RPMI8226 (cell line): Measurements from ENCODE around the gene OSBPL6.
"Not testable (repeated sequence)": the region's sequence is repeated elsewhere in the genome, so short reads cannot be mapped to it uniquely, and the experiment has no call there.

ENCODE experiments used
- DNase-seq: peaks from one replicate; pipeline ENCODE4 v3.0.0-alpha.2; 2015

OSBPL6 gene

DNA sequence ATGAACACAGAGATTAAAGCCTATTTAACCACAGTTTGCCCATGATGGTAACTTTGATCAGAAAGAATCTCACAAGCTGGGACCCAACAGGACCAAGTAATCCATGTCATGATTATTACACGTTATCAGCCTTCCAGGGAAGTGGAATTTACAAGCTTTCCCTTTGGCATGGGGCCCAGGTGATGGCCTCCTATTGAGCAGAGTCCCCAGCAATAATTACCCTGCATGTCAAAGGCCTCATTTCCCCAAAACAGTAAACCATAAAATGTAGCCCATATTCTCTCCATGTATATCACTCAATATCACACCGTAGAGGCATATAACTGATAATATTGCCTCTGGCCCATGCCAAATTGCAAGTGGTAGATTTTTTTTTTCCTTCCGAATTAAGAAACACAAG lies 217.7 kb downstream of the OSBPL6 start:
- no peak for DNase-seq

- not testable (repeated sequence) for DNase-seq
Measured at GRCh38 chr2:178412453-178412852, 218.1 kb downstream of the OSBPL6 start.

DNA sequence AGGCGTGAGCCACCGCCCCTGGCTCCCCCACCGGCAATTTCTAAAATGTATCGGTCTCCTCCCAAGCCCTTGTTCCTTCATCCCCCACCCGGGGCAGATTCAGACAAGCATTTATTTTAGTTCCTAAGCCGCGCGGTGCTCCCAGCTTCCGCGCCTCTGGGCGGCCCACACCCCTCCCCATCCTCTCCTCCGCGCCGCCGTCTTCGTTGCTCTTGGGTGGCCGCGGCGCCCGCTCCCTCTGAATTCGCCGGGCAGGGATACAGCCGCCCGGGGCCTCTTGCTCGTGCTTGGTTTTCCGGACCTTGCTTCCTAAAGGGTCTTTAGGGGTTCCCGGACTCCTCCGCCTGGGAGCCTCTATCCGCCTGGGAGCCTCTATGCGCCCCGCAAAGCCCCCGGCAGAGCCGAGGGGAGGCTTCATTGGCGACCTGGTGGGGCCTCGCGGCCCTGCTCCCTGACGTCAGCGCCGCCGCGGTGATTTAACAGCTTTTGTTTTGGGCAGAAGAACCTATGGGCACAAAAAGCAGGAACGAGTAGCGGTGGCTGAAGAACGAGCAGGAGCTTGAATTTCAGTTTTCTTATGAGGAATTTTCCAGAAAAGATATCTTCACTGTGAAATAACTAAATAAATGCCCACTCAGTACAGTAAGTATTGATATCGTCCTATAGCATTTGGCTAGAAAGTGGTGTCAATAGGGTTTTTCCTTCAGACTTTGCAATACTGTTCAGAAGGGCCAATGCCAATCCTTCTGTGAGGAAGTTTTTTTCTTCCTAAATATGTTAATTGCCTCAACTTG lies 219.4 kb downstream of the OSBPL6 start:
- peak; percentile 86 for DNase-seq

DNA sequence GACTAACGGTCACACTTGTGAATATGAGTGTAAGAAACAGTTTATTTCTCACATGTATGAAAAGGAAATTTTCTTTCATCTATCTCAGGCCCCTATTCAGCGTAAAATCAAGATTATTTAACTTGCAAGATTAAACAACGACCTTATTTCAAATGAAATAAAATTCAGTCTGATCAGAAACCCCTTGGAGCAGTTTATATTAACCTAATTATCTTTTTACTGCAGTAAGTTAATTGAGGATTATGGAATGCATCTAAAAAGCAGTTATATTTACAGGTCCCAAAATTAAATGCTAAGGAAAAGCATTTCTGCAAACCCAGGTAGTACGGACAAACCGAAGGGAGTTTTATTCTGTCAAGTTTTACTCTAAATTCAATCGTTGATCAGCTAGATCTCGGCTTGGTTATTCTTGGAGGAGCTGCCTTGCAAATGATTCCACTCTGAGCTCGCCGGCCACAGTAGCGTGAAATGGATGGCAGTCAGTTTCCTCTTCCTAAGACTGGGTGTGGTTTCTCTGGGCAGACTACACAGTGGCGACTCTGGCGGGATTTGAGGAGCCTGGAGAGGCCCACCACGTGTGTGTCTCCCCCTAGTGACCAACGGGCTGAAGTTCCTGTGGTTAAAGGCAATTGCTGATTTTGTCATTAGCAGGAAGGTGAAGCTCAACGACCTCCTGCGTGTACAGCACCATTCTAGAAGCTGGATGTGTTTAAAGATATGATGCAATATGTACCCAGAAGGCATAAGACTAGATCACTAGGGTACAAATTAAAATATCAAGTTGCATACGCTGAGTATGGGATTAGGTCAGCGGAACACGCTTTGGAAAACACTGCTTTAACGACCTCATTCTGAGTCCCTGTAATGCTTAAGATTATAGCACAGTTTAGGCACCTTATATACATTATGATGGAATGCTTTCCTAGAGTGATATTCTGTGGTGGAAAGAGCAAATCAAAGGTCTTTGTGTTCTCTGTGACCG lies 220.2 kb downstream of the OSBPL6 start:
- peak; percentile 95 for DNase-seq

DNA sequence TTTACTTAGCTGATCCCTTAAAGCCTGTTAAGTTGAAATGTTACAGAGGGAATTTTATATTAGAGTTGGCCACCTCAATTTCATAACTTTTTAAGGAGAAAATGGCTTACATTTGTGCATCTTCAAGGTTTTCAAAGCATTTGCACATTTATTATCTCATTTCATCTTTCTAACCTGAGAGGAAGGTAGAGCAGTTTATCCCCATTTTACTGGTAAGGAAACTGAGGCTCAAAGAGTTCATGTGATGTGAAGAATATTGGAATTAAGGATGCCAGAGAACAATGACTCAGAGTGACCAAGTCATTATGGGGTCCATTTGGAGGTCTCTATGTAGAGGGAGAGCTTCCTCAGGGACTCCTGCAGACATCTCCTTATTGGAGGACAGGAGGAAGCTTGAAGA lies 221.7 kb downstream of the OSBPL6 start:
- no peak for DNase-seq

- DNase-seq = no peak
Measured at GRCh38 chr2:178417916-178418315, 223.6 kb downstream of the OSBPL6 start.

DNA sequence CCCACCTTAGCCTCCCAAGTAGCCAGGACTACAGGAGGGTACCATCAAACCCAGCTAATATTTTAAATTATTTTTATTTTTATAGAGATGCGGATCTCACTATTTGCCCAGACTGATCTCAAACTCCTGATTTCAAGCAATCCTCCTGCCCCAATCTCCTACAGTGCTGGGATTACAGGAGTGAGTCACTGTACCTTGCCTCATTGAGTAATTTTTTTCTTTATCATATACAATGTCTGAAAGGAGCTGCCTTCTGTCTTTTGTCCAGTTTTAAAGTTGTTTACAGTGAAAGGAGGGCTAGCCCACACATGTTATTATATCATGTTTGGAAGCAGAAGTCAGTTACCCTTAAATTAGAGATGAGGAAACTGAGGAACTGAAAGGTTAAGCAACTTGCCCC lies 224.1 kb downstream of the OSBPL6 start:
- no peak for DNase-seq

DNA sequence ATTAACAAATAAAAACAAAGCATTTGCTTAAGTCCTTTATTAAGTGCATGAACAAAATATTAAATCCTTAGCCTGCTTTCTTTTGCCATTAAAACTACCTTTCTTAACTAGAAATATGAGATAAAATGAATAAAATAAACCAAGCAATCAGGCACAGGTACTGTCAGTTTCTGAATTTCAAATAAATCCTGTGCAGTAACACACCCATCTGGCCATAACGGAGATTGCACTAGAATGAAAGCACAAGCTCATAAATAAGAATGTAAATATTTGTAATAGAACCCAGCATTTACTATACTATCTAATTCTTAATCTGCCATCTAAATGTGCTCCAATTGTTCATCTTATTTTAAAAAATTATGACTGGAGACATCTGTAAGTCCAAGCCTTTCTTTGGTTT lies 224.8 kb downstream of the OSBPL6 start:
- DNase-seq = peak; percentile 37

DNA sequence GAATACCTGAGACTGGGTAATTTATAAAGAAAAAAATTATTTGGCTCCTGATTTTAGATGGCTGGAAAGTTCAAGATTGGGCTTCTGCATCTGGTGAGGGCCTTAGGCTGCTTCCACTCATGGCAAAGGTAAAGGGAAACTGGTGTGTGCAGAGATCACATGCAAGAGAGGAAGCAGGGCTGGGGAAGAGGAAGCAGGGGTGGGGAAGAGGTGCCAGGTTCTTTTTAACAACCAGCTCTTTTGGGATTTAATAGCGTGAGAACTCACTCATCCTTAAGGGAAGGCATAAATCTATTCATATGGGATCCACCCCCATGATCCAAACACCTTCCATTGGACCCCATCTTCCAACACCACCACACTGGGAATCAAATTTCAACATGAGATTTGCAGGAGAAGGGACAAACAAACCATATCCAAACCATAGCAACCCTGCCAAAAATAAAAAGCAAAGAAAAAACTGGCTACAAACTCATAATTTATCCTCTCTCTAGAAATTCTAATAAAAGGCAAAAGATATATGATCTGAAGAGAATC lies 226.2 kb downstream of the OSBPL6 start:
- DNase-seq = no peak

DNA sequence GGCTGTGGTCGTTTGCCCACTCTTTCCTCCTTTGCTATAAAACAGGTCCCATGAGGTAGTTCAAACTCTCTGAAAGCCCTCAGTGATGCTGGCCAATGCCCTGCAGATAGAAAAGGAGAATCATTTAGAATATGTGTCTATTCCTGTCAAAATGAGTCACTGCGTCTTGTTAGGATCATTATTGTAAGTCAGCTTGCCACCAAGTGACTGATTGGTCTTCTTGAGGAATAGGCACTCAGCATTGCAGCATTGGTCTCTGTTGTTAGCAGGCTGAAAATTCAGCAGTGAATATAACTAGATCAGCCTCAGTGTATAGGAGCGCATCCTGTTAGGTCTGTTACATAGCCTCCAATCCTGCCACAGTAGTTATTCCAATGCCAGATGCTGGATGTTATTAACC lies 227.8 kb downstream of the OSBPL6 start:
- DNase-seq = no peak

DNA sequence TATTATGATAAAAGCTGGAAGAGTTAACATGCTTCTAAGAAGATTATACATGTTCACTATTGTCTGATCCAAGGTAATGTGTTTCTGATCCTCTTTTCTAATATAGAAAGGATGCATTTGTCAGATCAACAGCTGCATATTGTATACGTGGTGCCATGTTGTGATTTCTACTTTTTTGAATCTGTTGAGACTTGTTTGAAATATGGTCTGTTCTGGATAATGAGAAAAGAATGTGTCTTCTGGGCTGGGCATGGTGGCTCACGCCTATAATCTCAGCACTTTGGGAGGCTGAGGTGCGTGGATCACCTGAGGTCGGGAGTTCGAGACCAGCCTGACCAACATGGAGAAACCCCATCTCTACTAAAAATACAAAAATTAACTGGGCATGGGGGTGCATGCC lies 229.4 kb downstream of the OSBPL6 start:
- not testable (repeated sequence) for DNase-seq

DNA sequence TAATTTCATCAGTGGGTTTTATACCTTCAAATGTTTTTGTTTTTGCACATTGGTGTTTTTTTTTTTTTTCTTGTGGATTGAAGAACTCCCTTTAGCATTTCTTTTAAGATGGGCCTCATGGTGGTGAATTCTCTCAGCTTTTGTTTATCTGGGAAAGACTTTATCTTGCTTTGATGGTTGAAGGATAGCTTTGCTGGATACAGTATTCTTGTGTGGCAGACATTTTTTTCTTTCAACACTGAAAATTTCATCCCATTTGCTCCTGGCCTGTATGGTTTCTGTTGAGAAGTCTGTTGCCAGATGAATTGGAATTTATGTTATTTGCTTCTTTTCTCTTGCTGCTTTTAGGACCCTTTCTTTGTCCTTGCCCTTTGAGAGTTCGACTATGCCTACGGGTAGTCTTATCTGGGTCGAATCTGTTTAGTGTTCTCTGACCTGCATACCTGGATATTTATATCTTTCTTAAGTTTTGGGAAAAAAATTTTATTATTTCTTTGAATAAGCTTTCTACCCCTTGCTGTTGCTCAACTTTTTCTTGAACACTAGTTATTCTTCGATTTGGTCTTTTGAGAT lies 231.0 kb downstream of the OSBPL6 start:
- no peak for DNase-seq

DNA sequence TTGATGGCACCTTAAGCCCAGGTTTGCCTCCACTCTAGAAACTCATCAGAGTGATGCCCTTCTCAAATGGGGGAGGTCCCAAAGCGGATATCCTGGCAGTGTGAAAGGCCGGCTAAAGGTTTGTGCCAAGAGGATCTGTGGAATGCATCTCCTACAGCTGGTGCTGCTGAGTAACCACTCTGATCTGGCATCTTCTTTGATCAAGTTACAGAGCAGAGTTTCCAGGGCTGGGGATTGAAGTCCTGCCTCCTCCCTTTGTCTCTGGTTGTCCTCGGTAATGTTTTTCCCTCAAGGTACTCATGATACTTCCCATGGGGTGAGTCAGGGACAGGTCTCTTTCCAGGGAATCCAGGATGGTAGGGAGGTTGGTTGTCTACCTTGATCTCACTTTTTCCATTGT lies 232.1 kb downstream of the OSBPL6 start:
- no peak for DNase-seq

DNA sequence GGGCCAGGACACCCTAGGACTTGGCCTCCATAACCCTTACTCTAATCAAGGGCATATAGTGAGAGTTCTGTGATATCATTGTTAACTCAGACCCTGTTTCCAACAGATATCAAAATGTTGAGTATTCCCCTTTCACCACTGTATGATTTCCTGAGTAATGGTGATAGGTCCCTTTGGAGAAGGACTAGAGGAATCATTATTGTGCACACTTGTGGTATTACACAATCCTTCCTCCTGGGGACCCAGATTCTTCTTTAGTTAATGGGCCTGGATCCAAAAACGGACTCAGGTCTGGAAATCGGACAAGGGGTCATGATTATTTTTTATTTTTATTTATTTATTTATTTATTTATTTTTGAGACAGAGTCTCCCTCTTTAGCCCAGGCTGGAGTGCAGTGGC lies 233.1 kb downstream of the OSBPL6 start:
- no peak for DNase-seq

- DNase-seq = no peak
Measured at GRCh38 chr2:178428396-178428806, 234.1 kb downstream of the OSBPL6 start.

- no peak for DNase-seq
Measured at GRCh38 chr2:178429336-178429735, 235.0 kb downstream of the OSBPL6 start.

GRCh38 chr2:178436662-178437061 lies 242.3 kb downstream of the OSBPL6 start:
- DNase-seq = no peak

DNA sequence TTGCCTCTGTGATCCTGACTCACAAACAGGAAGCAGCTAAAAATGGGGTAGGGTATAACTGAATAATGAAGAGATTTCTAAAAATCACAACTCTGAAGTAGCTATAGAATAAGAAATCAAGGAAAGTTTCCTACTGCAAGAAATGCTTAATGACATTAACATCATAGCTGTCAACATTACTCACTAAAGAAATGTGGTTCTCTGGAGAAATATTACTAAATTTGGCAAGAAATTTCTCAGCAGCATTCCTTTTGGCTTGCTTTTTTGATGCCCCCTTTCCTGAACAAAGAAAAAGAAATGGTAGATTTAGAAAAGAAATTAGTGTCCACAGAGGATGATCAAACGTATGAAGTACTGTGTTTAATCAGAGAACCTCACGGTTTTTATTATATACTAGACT lies 247.1 kb downstream of the OSBPL6 start:
- no peak for DNase-seq

DNA sequence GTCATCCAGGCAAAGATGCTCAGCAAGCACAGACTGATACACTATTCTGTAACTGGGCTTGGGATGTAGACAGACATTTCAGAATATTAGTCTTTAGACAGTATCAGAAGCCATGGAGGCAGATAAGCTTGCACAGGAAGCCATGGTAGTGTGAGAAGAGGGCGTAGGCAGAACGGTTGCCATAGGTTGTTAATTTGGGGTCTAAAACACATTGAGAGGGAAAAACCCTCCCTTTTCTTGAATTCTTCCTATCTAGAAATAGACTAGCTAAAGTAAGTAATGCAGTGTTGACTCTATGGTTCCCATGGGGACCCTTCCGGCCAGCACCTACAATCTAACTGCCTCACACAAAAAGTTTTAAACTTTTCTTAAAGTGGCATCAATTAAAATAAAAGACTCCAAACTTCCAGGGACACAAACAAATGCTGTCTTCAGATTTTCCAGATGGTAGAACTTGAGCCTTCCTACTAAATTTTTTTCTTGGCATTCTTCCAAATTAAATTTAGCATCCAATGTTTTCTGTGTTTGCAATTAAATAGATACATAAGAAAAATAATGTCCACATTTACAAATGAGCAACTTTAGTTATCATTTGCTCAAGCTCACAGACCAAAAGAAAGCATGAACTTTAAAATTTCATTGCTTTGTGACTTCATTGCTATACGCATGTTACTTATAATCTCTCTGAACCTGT lies 254.8 kb downstream of the OSBPL6 start:
- no peak for DNase-seq

DNA sequence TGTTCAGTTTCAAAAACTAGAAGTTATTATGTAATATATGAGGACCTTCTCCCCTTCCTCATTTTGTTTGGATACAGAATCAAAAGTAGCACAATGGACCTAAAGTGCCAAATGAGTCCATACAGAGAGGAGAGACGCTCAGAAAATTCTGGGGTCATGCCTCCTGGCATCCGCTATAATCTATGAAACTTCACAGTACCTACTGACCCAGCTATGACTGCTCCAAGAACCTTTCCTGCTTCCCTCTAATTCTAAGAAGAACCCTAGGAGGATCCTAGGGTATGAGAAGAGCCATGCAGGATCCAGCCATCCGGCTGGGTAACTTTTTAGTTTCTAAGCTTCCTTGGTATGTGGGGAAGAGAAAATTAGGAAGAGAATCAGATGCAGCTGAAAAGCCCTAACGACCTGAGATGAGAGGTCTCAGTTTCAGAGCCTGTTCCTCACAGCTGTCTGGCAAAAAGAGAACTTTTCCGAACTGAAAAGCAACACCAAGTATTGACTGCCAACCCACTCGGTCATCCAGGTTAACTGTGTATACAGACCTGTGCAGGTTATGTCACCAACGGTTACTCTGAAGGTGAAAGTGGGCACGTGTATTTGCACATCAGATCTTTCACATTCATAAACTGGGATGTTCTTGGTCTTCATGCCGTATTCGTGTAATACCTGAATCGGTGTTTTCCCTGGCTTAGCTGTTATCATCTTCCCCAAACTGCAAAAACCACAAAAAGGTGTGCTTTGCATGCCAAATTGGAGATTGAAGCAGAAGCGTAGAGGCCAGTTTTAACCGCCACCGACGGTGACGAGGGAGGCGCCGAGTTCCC lies 255.6 kb downstream of the OSBPL6 start:
- no peak for DNase-seq

DNA sequence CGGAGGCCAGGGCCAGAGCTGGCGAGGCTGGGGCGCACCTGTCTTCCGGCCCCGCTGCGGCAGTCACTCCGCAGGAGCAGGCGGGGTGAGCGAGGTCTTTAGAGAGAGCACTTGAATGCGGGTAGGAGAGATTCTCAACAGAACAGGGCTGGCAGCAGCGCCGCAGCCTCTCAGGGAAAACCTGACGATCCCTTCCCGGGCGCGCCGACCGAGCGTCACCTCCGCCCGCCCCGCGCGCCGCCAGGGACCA lies 256.1 kb downstream of the OSBPL6 start:
- DNase-seq = peak; percentile 91
